ENCODE results near the gene AXIN2. TPM values are rescaled to one million over a fixed set of nuclear protein-coding genes. Genes with fewer than 3 reads are reported as not detected.

The AXIN2 gene
- total RNA-seq, 4 donors from 2014 or later: 9.8 to 36.9 (median 19.8) TPM

DNA sequence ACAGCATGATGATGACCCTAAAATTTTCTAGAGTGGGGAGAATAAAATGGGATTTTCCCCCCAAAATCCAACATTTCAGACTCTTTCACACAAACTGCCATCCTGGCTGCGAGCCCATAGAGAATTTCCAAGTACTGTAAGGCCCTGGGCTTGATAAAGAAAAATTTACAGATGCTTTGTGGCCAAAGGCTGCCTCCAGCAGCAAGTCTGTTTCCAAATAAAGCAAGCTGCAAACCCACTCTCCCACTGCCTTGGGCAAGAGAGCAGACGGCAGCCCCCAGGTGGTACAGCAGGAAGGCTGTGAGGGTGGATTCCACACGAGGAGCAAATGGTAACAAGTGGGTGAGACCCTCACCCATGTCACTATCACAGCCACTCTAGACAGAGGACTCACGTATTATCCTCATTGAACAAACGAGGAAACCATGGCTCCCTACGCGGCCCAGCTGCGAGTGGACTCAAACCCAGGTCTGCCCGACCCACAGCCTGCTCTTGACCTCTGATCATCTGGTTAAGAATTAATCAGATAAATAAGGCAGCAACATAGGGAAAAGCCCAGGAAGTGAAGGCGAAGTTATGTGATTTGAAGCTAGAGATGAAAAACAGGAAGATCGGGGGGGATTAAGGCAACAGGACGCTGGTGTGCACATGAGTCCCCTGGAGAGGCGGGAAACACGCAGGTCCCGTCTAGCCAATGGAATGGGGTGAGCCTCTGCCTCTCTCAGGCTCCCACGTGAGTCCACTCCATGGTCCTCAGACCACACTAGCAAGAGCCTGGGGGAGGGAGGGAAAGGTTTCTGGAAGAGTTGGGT is 37.4 kb downstream of the AXIN2 start:
- Histone ChIP-seq H3K36me3 (peaks cover 12% of the 10 kb centered on the region), H3K4me1 (no peaks in the 10 kb centered on the region), H3K27ac (no peak overlapping the region), H3K27me3 (no peaks in the 10 kb centered on the region), H3K9me3 (no peaks in the 10 kb centered on the region), H3K4me3 (no peak overlapping the region)
- WGBS: 81% methylated on average over 16 of the region's 16 CpGs
- TF ChIP-seq, protein P1, sequence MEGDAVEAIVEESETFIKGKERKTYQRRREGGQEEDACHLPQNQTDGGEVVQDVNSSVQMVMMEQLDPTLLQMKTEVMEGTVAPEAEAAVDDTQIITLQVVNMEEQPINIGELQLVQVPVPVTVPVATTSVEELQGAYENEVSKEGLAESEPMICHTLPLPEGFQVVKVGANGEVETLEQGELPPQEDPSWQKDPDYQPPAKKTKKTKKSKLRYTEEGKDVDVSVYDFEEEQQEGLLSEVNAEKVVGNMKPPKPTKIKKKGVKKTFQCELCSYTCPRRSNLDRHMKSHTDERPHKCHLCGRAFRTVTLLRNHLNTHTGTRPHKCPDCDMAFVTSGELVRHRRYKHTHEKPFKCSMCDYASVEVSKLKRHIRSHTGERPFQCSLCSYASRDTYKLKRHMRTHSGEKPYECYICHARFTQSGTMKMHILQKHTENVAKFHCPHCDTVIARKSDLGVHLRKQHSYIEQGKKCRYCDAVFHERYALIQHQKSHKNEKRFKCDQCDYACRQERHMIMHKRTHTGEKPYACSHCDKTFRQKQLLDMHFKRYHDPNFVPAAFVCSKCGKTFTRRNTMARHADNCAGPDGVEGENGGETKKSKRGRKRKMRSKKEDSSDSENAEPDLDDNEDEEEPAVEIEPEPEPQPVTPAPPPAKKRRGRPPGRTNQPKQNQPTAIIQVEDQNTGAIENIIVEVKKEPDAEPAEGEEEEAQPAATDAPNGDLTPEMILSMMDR (IDR thresholded peaks at IDR 0.05): no peak
- TF ChIP-seq EP300 (IDR thresholded peaks at IDR 0.05): no peak
- TF ChIP-seq POLR2A (IDR thresholded peaks at IDR 0.05): no peak
- no peak for TF ChIP-seq POLR2AphosphoS5 (IDR thresholded peaks at IDR 0.05)
- peak in 1 of 2 donors; percentile 9 for DNase-seq (ENCODE audit: low spot score in 2 of 2)

DNA sequence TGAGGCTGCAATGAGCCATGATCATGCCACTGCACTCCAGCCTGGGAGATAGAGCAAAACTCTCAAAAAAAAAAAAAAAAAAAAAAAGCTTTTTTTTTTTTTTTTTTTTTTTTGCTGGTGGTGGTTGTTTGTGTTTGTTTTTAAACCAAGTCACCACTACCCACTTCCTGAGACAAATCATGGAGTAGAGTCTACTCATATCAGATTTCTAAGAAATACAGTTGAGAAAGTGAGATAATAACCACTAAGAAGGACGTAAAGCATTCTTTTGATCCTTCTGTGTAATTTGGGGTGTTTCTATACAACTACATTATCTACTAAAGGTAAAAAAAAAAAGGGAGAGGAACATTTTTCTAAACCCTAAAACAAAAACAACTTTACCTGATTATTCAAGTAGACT is 38.0 kb downstream of the AXIN2 start:
- Histone ChIP-seq H3K36me3 (peaks cover 8% of the 10 kb centered on the region), H3K27me3 (no peaks in the 10 kb centered on the region), H3K9me3 (no peaks in the 10 kb centered on the region), H3K4me3 (no peak overlapping the region), H3K4me1 (no peaks in the 10 kb centered on the region), H3K27ac (no peak overlapping the region)
- 77% methylated on average over 1 of the region's 1 CpG for WGBS
- no peak for TF ChIP-seq POLR2A (IDR thresholded peaks at IDR 0.05)
- TF ChIP-seq EP300 (IDR thresholded peaks at IDR 0.05): no peak
- TF ChIP-seq, protein P1 (IDR thresholded peaks at IDR 0.05): no peak
- TF ChIP-seq POLR2AphosphoS5 (IDR thresholded peaks at IDR 0.05): no peak
- no peak for DNase-seq (ENCODE audit: low spot score in 2 of 2)

DNA sequence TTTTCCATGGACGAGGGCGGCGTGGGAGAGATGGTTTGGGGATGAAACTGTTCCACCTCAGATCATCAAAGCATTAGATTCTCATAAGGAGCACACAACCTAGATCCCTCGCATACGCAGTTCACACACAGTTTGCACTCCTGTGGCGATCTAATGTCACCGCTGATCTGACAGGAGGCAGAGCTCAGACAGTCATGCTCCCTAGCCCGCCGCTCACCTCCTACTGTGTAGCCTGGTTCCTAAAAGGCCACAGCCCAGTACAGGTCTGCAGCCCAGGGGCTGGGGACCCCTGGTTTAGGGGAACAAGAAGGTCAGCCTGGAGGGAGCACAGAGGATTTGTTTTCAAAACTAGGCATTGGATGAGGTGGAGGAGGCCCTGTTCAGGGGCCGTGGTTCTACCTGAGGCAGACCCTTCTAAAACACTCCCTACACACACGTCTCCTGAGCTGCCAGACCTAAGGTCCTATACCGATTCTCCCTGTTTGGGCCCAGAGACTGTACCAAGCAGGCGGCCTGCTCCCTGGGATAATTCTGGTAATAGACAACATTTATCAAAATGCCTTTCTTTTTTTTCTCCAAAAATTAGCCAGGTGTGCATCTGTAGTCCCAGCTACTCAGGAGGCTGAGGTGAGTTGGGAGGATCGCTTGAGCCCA is 38.6 kb downstream of the AXIN2 start:
- Histone ChIP-seq H3K27me3 (no peaks in the 10 kb centered on the region), H3K36me3 (peaks cover 2% of the 10 kb centered on the region), H3K9me3 (no peaks in the 10 kb centered on the region), H3K4me3 (no peak overlapping the region), H3K27ac (no peak overlapping the region), H3K4me1 (no peaks in the 10 kb centered on the region)
- TF ChIP-seq POLR2AphosphoS5 (IDR thresholded peaks at IDR 0.05) (no peak), EP300 (IDR thresholded peaks at IDR 0.05) (no peak), POLR2A (IDR thresholded peaks at IDR 0.05) (no peak)
- TF ChIP-seq, protein P1 (IDR thresholded peaks at IDR 0.05): no peak
- peak in 1 of 2 donors; percentile 65 for DNase-seq (ENCODE audit: low spot score in 2 of 2)
- WGBS: 94% methylated on average over 14 of the region's 14 CpGs

DNA sequence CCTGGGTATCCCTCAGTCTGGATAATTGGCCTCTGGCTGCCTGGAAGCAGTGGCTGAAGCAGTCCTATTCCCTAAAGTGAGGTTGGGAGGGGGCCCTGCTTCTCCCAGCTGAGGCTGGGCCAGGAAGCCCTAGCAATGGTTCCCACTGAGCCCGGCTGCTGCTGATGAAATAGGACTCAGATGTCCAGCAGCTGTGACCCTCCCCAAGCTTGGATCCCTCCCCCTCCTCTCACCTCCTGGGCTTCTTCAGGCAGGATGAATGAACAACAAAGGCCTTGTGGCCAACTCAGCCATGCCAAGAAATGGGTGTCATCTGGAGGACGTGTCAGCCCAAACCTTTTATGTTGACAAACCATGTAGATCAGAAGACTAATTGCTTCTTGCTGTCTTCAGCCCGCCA is 42.0 kb downstream of the AXIN2 start:
- DNase-seq (ENCODE audit: low spot score in 2 of 2): peak in 1 of 2 donors; percentile 57
- Histone ChIP-seq H3K27me3 (no peaks in the 10 kb centered on the region), H3K4me1 (peaks cover 12% of the 10 kb centered on the region), H3K9me3 (no peaks in the 10 kb centered on the region), H3K4me3 (no peak overlapping the region), H3K27ac (no peak overlapping the region), H3K36me3 (no peaks in the 10 kb centered on the region)
- WGBS: 51% methylated on average over 3 of the region's 3 CpGs
- TF ChIP-seq POLR2A (IDR thresholded peaks at IDR 0.05): no peak
- no peak for TF ChIP-seq POLR2AphosphoS5 (IDR thresholded peaks at IDR 0.05)
- TF ChIP-seq EP300 (IDR thresholded peaks at IDR 0.05): no peak
- TF ChIP-seq, protein P1 (IDR thresholded peaks at IDR 0.05): no peak

DNA sequence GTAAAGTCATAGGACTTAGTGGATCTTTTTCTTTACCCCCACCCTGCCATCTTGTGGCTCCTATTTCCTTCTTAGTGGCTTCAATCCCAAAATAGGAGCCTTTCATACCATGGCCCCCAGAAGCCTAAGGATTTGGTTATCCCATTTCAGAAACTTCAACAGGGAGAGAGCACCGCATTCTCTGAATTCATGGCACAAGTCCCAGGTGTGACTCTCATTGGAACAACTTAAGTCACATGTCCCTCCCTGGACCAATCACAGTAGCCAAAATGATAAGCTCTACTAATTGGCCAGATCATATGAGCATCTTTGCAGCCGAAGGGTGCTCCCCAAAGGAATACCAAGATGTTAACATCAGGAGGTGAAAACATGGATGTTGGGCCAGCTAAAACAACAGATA is 43.2 kb downstream of the AXIN2 start:
- no peak for DNase-seq (ENCODE audit: low spot score in 2 of 2)
- no peaks in the 10 kb centered on the region for H3K36me3 ChIP-seq
- TF ChIP-seq EP300 (IDR thresholded peaks at IDR 0.05) (no peak), POLR2A (IDR thresholded peaks at IDR 0.05) (no peak), POLR2AphosphoS5 (IDR thresholded peaks at IDR 0.05) (no peak)
- TF ChIP-seq, protein P1 (IDR thresholded peaks at IDR 0.05): no peak
- no peaks in the 10 kb centered on the region for H3K9me3 ChIP-seq
- 81% methylated on average over 2 of the region's 2 CpGs for WGBS
- H3K4me1 ChIP-seq: peaks cover 18% of the 10 kb centered on the region
- no peaks in the 10 kb centered on the region for H3K27me3 ChIP-seq
- no peak overlapping the region for H3K27ac ChIP-seq
- no peak overlapping the region for H3K4me3 ChIP-seq
